Measurements from ENCODE around the gene TSN. TPM values are rescaled to one million over a fixed set of nuclear protein-coding genes. Genes with fewer than 3 reads are reported as not detected.

The TSN gene
- total RNA-seq, 1 experiment from 2014 or later = 102 TPM

DNA sequence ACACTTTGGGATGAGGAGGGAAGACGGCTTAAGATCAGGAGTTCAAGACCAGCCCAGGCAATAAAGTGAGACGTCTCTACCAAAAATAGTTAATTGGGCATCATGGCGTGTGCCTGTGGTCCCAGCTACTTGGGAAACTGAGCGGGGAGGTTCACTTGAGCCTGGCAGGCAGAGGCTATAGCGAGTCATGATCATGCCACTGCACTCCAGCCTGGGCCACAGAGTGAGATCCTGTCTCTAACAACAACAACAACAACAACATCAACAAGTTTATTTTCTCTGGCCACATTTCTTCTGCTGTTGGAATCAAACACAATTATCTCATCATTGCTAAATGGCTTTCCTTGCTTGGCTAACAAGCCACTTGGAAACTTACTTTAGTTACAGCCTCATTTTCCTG lies 32.1 kb upstream of the TSN start:
- H3K27ac ChIP-seq (ENCODE audit: insufficient read length, low read depth, low read length) = no peak overlapping the region
- H4K20me1 ChIP-seq (ENCODE audit: control insufficient read depth, insufficient read depth, insufficient read length) = no peaks in the 10 kb centered on the region
- H2AFZ ChIP-seq (ENCODE audit: low read length) = no peak overlapping the region
- Mint-ChIP-seq H3K27ac (no peak overlapping the region), H3K4me1 (no peaks in the 10 kb centered on the region; a peak in 1 of 4 replicates), H3K9me3 (no peaks in the 10 kb centered on the region), H3K4me3 (no peak overlapping the region), H3K27me3 (ENCODE audit: low read depth) (no peaks in the 10 kb centered on the region), H3K36me3 (ENCODE audit: insufficient read depth in 1 of 3, low read depth in 3 of 3) (peaks cover 12 to 27% (median 17%) of the 10 kb centered on the region in 3 experiments; a peak in 6 of 7 replicates)
- DNase-seq = no peak
- no peaks in the 10 kb centered on the region for H3K4me1 ChIP-seq (ENCODE audit: insufficient read depth, low read length)
- H3K9me3 ChIP-seq (ENCODE audit: control insufficient read depth, low read depth, low read length) = no peaks in the 10 kb centered on the region
- H3K56ac ChIP-seq (ENCODE audit: insufficient read length, low read depth, low read length) = no peak overlapping the region
- no CpG with 5 or more reads among the region's 5 CpGs for WGBS (ENCODE audit: extremely low coverage, insufficient read length, low lambda C conversion rate)
- H3K4me2 ChIP-seq (ENCODE audit: insufficient read depth, insufficient read length, low read length) = no peak overlapping the region
- H3K23me2 ChIP-seq (ENCODE audit: insufficient read length, low read depth, low read length, poor library complexity, severe bottlenecking) = no peaks in the 10 kb centered on the region
- H3K27me3 ChIP-seq (ENCODE audit: insufficient read depth, low read length) = no peaks in the 10 kb centered on the region
- no peaks in the 10 kb centered on the region for H3K79me1 ChIP-seq (ENCODE audit: insufficient read depth, low read depth, low read length, poor library complexity, severe bottlenecking)
- H4K5ac ChIP-seq (ENCODE audit: insufficient read length, low read depth, low read length) = no peak overlapping the region
- no peak overlapping the region for H3K23ac ChIP-seq (ENCODE audit: insufficient read length, low read depth, low read length)
- no peak overlapping the region for H2BK20ac ChIP-seq (ENCODE audit: low read depth, low read length, poor library complexity, severe bottlenecking)
- H3K18ac ChIP-seq (ENCODE audit: insufficient read length, low read depth, low read length) = no peak overlapping the region
- no peak overlapping the region for H4K8ac ChIP-seq (replicated peaks; ENCODE audit: insufficient read length, low read depth, low read length)
- no peak overlapping the region for H2BK12ac ChIP-seq (ENCODE audit: insufficient read length, low read depth, low read length)
- H3T11ph ChIP-seq (ENCODE audit: low read length) = no peak overlapping the region
- TF ChIP-seq, protein P1, sequence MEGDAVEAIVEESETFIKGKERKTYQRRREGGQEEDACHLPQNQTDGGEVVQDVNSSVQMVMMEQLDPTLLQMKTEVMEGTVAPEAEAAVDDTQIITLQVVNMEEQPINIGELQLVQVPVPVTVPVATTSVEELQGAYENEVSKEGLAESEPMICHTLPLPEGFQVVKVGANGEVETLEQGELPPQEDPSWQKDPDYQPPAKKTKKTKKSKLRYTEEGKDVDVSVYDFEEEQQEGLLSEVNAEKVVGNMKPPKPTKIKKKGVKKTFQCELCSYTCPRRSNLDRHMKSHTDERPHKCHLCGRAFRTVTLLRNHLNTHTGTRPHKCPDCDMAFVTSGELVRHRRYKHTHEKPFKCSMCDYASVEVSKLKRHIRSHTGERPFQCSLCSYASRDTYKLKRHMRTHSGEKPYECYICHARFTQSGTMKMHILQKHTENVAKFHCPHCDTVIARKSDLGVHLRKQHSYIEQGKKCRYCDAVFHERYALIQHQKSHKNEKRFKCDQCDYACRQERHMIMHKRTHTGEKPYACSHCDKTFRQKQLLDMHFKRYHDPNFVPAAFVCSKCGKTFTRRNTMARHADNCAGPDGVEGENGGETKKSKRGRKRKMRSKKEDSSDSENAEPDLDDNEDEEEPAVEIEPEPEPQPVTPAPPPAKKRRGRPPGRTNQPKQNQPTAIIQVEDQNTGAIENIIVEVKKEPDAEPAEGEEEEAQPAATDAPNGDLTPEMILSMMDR (conservative IDR thresholded peaks at IDR 0.05) = no peak
- no peak overlapping the region for H2BK5ac ChIP-seq (ENCODE audit: insufficient read length, low read length)
- no peak overlapping the region for H2AK5ac ChIP-seq (ENCODE audit: insufficient read length, low read length)
- H3K79me2 ChIP-seq (ENCODE audit: insufficient read depth, low read length) = no peaks in the 10 kb centered on the region
- no peak overlapping the region for H4K91ac ChIP-seq (ENCODE audit: insufficient read length, low read depth, low read length)
- H3K9ac ChIP-seq (ENCODE audit: extremely low read depth, insufficient read length, low read length) = no peak overlapping the region
- H2BK120ac ChIP-seq (ENCODE audit: low read depth, low read length, poor library complexity, severe bottlenecking) = no peak overlapping the region
- no peak overlapping the region for H2BK15ac ChIP-seq (ENCODE audit: low read depth, low read length)
- no peak overlapping the region for H3K14ac ChIP-seq (ENCODE audit: insufficient read depth, low read length)
- H3K4ac ChIP-seq (ENCODE audit: low read depth, low read length) = no peak overlapping the region
